Raji (cell line): ENCODE data around the gene EIF4E1B.

Experiments
- POLR2A ChIP-seq: IDR thresholded peaks from 2 replicates; pipeline ENCODE4 v1.6.1; 2011; ENCODE audit warnings: low read depth, low read length, control low read depth; ENCODE audit not compliant: insufficient read depth

Gene EIF4E1B

GRCh38 chr5:176629853-176630680 is at the start of gene EIF4E1B, which contains the start of gene SNCB:
Gene EIF4E1B (plus strand): TSS chr5:176630675. CDS start chr5:176642788, 12,113 bp downstream.
Gene SNCB (minus strand): TSS chr5:176630534. CDS start chr5:176629654, 880 bp downstream.
- no peak for TF ChIP-seq POLR2A

- no peak for TF ChIP-seq POLR2A
Observed at GRCh38 chr5:176581361-176581760, 49.1 kb upstream of the EIF4E1B start.

- no peak for TF ChIP-seq POLR2A
Observed at GRCh38 chr5:176583076-176583475, 47.4 kb upstream of the EIF4E1B start.

GRCh38 chr5:176587398-176587797 is 43.1 kb upstream of the EIF4E1B start:
- TF ChIP-seq POLR2A = no peak

GRCh38 chr5:176588297-176588696 is 42.2 kb upstream of the EIF4E1B start:
- no peak for TF ChIP-seq POLR2A

GRCh38 chr5:176589039-176589769 is 41.3 kb upstream of the EIF4E1B start:
- no peak for TF ChIP-seq POLR2A

GRCh38 chr5:176590035-176590717 is 40.3 kb upstream of the EIF4E1B start:
- no peak for TF ChIP-seq POLR2A

- no peak for TF ChIP-seq POLR2A
Observed at GRCh38 chr5:176592573-176592972, 37.9 kb upstream of the EIF4E1B start.

- no peak for TF ChIP-seq POLR2A
Observed at GRCh38 chr5:176593273-176593869, 37.1 kb upstream of the EIF4E1B start.

GRCh38 chr5:176594554-176594953 is 35.9 kb upstream of the EIF4E1B start:
- no peak for TF ChIP-seq POLR2A

GRCh38 chr5:176595386-176595943 is 35.0 kb upstream of the EIF4E1B start:
- TF ChIP-seq POLR2A = no peak

GRCh38 chr5:176596069-176596644 is 34.3 kb upstream of the EIF4E1B start:
- no peak for TF ChIP-seq POLR2A

GRCh38 chr5:176596689-176597416 is 33.6 kb upstream of the EIF4E1B start:
- no peak for TF ChIP-seq POLR2A
